Effector CD8-positive, alpha-beta T cell (primary cell): Measurements from ENCODE around the gene BANF2.
"Not testable (repeated sequence)": the region's sequence is repeated elsewhere in the genome, so short reads cannot be mapped to it uniquely, and the experiment has no call there.

ENCODE experiments used
- DNase-seq: peaks from one replicate; lab custom pipeline; 2025; lab: John Stamatoyannopoulos, UW

Gene BANF2

GRCh38 chr20:17683218-17684076 lies 16.3 kb upstream of the BANF2 start:
- DNase-seq, result no peak

DNA sequence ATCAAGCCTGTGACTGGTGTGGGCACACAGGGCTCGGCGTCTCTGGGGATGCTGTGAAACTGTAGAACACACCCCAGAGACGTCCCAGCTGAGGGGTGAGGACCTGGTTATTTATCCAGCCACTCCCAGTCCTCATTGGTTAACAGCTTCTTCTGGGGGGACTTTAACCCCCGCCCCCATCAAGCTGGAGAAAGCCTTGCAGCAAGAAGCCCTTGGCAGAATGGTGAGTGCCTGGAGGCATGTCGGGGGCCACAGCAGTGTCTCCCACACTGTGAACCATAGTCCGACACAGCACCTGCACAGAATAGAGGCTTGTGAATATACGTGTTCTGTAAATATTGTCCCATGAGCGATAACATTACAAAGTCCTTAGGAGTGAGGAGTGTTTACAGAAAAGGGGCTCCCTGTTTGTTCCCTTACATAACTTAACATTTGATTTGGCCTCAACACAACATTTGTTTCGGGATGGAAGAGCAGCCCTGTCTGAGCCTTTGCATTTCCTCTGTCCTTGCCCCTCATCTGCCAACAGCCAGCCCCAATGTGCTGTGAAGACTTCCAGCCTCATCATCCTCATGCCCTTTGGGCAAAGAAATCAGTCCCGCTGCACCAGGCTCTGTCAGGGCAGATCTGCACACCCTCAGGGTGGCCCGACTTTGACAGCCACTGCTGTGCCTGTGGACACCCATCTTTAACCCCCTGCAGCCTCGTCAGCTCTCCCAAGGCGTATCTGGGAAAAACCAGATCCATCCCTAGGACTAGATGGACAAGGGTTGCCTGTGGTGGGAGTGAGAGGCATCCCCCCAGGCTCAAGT lies 15.5 kb upstream of the BANF2 start:
- no peak for DNase-seq

DNA sequence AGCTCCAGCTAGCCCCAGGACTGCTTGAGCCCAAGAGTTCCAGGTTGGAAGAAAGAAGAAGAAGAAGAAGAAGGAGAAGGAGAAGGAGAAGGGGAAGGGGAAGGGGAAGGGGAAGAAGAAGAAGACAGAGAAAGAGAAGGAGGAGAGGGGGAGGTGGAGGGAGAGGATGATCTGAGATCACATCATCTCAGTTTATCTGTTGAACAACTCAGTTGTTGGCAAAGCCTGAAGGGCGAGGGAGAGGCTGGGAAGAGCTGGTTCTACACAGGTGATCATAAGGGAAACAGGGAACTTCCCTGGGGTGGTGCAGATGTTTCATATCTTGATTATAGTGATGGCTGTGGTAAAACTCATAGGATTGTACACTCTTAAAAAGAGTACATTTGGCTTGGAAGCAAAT lies 14.6 kb upstream of the BANF2 start:
- no peak for DNase-seq

GRCh38 chr20:17687800-17688199 lies 12.0 kb upstream of the BANF2 start:
- DNase-seq, result no peak

- DNase-seq, result no peak
Observed at GRCh38 chr20:17688965-17689364, 10.8 kb upstream of the BANF2 start.

- no peak for DNase-seq
Observed at GRCh38 chr20:17690144-17690543, 9.6 kb upstream of the BANF2 start.

DNA sequence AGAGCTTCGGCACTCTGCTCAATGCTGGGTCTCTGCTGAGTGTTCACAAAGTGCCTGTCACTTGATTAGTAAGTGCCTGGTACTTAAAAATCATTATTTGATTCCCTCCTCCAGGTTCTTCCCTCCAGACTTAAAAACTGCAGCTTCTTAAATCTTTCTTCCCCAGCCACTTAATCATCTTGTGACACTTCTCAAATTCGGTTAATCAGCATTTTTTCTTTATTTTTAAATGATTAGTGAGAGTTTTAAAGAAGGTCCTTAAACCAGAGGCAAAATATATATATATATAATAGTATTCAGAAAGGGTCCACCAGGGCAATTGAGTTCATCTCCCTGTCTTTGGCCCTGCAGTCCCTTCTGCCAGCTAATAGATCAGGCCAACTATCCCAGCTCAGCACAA lies 8.0 kb upstream of the BANF2 start:
- no peak for DNase-seq

GRCh38 chr20:17693444-17694001 lies 6.2 kb upstream of the BANF2 start:
- no peak for DNase-seq

- no peak for DNase-seq
Observed at GRCh38 chr20:17694767-17695166, 5.0 kb upstream of the BANF2 start.

DNA sequence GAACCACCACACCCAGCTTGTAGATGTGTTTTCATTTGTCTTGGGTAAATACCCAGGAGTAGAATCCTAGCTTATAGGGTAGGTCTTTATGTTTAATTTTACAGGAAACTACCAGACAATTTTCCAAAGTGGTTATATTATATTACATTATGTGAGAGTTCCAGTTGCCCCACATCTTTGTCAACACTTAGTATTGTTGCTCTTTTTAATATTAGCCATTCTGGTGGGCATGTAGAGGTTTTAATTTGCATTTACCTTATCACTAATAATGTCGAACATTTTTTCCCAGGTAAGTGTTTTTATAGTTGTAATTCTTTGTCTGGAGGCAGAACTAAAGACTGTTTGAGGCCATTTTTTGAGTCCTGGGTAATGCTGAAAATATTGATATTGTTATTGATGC lies 3.5 kb upstream of the BANF2 start:
- no peak for DNase-seq

GRCh38 chr20:17697171-17697570 lies 2.6 kb upstream of the BANF2 start:
- DNase-seq, result no peak

DNA sequence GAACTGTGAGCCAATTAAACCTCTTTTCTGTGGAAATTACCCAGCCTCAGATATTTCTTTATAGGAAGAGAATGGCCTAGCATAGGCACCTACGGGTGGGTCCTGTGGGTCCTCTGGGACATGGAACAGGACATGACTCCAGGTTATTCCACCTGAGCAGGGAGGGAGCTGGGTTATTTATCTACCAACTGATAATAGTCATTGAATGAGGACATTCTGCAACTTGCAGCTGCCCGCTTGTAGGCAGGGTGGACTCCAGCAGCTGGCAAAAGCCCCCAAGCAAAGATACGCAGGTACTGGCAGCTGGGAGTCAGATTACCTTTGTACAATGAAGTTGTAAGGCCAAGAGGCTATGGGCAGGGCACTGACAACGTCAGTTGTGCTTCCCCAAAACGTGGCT lies 1.4 kb upstream of the BANF2 start:
- DNase-seq, result no peak

DNA sequence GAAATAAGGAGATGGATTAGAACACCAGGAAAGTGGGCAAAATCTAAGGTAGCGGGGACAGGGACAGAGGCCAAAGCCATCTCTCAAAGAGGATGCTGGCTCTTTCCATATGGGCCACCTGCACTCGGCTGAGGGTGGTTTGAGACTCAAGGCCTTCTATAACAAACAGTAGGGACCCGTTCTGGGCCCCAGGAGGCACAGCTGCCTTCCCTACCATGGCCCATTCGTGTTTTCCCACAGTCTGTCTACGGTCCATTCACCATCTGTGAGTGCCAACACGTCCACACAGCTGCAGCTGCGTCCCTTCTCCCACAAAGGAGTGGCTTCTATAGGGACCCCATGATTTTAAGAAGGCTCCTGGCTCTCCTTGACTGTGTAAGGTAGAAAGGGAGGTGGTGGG lies 871 bp downstream of the BANF2 start:
- DNase-seq, result no peak

DNA sequence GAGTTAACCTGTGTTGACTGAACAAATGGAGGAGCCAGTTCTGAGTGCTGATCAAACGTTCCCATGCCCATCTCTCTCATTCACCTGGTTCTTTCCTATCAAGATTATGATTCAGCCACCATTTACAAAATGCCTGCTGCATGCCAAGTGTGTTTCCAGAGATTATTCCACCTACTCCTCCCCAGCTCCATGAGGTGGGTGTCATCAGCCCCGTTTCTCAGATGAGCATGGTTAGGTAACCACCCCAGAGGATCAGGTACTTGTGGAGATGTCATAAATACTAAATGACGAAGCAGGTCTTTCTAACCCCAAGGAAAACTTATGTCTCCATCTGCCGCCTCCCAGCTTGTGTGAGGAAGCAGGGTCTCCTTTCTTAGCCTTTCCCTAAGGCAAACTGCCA lies 2.1 kb downstream of the BANF2 start:
- DNase-seq, result no peak

DNA sequence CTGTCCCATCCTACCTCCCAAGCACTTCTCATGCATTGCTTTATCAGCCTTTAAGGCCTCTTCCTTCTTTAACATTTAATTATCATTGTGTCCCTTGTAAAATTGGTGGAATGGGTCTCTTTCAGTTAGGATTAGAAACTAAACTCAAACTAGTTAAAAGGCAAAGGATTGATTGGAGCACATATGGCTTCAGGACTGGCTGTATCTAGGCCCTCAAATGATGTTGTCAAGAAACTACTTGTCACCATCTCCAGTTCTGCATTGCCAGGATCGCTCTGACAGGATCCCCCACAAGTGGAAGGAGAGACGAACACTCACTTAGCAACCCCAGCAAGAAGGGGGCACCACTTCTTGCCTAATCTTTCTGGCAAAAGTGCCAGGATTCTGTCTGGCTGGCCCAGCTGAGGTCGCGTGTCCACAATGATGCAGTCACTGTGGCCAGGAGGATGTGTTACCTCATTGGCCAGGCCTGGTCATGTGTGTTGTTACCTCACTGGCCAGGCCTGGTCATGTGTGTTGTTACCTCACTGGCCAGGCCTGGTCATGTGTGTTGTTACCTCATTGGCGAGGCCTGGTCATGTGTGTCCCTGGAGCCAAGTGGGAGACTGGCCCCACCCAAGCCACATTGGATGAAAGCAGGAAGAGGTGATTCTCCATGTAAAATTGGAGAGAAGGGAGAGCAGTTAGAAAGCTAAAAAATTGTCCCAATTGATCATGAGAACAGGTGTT lies 5.0 kb downstream of the BANF2 start:
- no peak for DNase-seq

DNA sequence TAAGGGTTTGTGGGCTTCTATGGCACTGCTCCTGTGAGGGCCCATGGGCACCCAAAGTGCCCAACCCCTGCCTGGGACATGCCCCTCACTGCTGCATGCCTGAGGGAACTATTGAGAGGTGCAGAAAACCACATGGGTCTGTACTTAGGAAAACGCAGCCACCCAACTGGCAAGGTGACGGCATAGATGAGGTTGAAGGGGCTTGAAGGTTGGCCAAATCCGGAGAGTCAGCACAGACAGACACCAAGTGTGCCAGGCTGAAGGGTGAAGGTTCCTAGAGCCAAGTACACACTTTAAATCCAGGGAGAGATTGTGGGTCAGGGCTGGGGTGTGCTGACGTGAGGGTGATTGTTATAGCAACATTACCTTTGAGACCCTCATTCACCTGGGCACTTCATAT lies 6.2 kb downstream of the BANF2 start:
- DNase-seq, result no peak

DNA sequence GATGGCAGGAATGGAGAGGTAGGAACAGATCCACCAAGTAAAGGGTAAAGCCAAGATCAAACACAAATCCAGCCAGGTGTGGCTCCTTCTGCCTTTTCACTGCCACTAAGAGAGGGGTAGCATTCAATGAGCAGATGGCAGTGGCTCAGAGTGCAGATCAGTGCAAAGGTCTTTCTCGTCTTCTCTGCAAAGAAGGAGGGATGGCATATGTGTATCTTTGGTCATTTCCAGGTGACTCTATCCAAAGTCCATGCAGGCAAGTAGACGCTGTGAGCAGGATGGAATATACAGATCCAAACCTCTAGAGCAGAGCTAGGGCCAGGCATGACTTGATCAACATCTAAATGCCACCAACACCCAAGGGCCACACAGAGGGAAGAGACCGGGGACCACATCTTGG lies 6.9 kb downstream of the BANF2 start:
- no peak for DNase-seq

- not testable (repeated sequence) for DNase-seq
Observed at GRCh38 chr20:17707951-17708350, 8.2 kb downstream of the BANF2 start.

- no peak for DNase-seq
Observed at GRCh38 chr20:17708675-17709360, 9.1 kb downstream of the BANF2 start.

DNA sequence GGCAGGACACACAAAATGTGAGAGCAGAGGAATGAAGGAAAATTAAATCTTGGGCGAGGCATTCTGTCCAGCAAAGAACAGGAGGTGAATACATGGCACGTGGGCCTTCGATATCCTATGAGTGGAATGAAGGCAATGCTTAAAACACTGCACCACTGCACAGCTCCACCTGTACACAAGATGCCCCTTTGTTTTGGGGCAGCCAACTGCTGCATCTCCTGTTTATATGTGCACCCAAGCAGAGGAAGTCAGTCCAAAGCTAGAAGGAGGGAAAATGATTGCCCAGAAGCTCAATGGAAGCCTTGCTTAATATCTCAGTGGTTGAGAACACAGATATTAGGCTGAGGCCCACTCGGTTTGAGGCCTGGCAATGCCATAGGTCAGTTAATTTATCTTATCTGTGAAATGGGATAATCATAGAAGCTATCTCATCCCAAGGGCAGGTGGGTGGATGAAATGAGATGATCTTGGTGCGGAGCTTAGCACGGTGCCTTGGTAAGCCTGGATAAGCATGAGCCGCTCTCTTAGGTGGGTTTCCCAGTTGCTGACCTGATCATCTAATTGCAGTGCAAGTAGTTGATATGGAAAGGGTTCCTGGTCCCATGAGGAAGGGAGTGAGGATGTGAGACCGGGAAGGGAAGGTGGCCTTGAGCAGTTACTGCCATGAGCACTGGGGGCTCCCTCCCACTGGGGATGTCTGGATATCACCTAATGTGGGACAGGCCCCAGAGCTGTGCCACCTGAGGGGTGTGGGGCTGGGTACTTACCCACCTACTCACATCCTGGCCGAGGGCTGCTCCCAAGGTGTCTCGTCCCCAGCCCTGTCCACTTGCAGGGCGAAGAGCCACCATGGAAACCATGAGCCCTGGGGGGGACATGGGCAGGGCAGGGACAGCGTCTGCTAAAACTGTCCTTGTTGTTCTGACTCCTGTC lies 9.9 kb downstream of the BANF2 start:
- DNase-seq, result no peak
